Endometrial microvascular endothelial cells (primary cell): ENCODE data around the gene MOB1A. TPM values are rescaled to one million over a fixed set of nuclear protein-coding genes. Genes with fewer than 3 reads are reported as not detected.

Experiments
- in situ Hi-C: cut with HindIII; loops from 2 replicates; pipeline ENCODE4 v1.10.0; 2017; ENCODE audit warnings: low sequenced_read_pairs, low pct_unique_long_range_greater_than_20kb; ENCODE audit errors: inconsistent ontology term
- total RNA-seq: library from RNA; depleted of rRNA; stranded (reverse); fragments of >200 nt; gene quantifications from one replicate; pipeline ENCODE4 v1.2.3, GENCODE V29; 2015; ENCODE audit errors: inconsistent ontology term

The MOB1A gene
- total RNA-seq, 1 donor from 2014 or later = 117 TPM

DNA sequence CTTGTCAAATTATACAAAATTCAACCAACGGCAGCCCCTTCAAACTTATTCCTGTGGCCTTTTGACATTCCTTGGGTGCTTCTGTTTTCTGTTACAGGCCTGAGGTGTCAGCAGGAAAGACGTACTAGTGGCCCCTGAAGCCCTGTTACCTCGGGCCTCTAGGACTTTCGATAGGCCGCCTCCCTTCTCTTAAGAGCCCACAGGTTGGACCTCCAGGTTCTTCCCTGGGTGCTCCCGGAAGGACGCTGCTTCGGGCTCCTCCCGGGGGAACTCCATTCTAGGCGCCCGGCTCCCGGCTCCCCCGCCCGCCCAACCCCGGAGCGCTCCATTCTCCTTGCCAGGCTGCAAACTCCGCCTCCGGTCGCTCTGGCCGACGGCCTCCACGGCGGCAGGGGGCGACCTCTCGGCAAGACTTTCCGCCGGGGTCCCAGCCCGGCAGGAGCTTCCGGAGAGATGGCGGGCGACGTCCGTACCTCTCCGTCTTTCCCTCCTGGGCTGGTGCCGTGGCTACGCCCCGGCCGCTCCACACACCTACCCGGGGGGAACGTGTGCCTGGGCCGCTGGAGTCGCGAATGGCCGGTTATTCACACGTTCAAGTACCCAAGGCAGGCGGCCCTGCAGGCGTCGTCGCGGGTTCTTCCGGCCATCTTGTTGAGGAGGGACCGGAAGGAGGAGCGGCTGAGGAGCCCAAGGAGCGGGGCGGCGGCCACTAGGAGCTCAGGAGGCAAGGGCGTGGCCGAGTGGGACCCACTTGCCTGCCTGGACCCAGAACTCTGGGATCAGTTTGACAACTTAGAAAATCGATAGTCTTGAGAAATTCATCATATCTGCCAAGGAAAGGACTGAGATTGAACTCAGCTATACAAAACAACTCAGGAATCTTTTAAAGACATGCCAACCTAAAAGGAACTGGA, 58.5 kb downstream of the MOB1A start:
- in situ Hi-C loops = no loop called here

DNA sequence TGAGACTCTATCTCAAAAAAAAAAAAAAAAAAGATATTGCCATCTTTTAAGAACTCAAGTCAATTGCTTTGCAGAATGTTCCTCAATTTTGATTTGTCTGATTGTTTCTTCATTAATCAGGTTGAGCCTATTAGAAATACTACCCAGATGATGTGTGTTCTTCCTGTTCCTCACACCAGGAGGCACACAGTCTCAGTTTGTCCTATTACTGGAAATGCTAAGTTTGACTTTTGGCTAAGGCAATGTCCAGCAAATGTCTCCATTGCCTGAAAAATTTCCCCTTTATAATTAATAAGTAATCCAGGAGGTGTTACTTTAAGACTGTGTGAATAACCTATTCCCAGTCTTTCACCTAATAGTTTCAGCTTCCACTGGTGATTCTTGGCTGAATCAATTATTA, 59.3 kb downstream of the MOB1A start:
- in situ Hi-C loops = no loop called here

DNA sequence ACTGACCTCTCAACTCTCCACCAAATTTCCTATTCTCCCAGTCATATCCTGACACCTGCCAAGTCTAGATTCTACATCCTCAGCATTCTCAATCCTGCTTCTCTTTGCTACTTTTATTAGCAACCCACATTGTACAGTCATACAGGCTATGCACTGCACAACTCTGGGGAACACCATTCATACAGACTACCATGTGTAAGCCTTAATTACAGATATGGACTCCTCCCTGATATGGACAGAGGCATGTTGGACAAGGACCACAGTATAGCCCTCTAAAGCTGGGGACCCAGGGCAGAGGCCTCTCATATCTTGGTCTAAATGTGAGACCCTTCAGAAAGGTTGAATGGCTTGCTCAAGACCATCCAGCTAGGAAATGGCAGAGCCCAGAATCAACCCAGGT, 67.3 kb downstream of the MOB1A start:
- in situ Hi-C loops = no loop called here

DNA sequence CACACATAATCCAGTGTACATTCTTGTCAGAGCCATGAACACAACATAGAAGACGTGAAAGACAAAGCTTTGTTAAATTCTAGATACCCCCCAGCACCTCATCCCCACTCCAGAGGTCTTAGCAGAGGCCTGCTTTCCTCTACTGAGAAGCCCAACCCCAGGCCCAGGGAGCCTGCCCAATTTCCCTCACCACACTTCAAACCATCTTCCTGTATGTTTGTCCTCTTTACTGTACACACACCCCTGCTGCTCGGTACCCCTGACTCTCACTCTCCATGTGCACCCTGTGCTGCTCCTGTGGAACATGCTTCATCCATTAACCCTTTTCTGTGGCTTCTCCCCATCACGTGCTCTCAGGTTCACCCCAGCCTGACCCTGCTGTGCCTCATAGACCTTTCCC, 68.1 kb downstream of the MOB1A start:
- in situ Hi-C loops = no loop called here

DNA sequence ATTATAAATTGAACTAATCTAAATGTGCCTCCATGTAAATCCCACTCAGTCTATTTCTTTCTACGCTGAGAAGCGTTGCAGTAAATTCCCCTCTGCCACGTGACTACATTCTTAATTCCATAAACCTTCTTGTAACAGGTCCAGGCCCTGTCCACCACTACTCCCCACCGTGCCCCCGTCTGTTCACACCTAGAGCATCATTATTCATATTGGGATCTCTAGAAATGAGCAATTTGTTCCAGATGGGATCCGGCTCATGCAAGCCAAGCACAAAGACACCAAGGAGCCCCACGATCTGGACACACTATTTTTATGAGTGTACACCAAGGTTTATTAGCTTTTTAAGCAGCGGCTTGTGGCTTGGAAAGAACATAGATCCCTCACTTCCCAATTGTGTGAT, 69.1 kb downstream of the MOB1A start:
- in situ Hi-C loops = no loop called here

DNA sequence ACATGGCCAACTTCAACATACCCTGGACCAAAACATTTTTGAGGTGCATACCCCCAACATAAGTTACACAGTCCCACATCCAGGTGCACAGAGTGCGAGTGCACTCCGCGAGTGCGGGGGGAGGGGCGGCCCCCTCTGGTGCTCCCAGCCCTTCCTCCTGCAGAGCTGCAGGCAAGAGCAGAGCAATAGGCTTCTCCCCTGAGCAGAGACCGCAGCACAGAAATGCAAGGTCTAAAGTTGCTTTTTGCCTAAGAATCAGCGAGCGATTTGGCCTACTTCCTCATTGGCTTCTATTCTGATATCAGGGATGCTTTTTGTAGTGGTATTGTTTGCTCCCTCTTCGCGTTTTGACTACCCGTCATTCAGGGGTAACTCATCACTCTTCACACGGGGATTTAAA, 71.6 kb downstream of the MOB1A start:
- in situ Hi-C loops = no loop called here

DNA sequence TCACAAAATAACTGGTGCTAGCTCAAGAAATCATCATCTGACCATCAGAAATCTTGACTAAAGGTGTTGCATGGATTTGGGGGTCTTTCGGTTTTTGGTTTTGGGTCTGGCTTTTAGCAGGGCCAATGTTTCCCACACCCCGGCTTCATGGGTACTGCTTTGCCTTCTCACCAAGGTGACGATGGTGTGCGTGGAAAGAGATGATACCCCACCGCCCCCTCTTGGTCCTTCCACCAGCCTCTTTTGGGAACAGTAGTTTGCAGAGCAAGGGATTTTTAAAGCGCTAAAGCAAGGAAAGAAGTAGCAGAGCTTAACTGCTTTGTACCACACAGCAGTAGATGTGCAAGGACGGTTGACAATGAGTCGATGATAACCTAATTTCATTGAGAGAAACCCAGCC, 73.3 kb downstream of the MOB1A start:
- in situ Hi-C loops = no loop called here

DNA sequence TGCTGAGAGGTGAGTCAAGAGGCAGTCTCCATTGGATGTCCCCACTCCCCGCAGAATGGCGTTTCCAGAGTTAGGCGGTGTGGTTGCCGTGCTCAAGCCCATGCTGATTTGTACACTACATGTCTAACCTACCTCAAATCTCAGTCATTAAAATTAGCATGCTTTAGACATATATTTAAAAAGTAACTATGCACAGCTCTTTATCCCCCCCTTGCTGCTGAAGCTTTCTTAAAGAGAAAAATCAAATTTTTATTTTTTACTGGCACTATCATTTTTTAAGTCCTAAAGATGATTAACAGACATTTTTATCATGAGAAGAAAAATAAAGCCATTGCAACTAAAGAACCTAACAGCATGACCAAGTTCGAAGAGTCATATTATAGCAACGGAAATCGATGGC, 73.8 kb downstream of the MOB1A start:
- in situ Hi-C loops = no loop called here

DNA sequence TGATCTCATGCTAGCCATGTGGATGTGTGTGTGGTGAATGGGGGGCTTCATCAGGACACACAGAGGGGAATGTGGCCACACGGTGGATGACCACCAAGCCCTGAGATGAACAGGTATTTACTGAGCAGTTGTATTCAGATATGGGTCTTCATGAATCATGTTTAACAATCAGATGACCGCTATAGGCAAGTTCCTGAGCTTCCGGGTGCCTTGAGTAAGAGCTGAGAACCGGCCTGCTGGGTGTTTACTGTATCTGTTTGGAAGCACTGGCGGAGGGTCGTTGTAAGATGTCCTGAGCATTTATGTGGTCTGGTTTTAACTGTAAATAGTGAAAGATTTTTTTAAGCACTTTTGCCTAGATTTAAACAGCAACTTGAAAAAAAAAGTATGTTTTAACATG, 74.9 kb downstream of the MOB1A start:
- in situ Hi-C loops = no loop called here

Other genes with a start within 250 kb of the MOB1A start
- 3.3 TPM for gene TET3, start 194.0 kb downstream of the MOB1A start, total RNA-seq
- 81.4 TPM for gene BOLA3, start 31.0 kb downstream of the MOB1A start, total RNA-seq
- gene MTHFD2, start 19.7 kb upstream of the MOB1A start, total RNA-seq = 62.7 TPM
- gene SLC4A5, start 164.5 kb upstream of the MOB1A start, total RNA-seq = 0.37 TPM
- 121 TPM for gene DCTN1, start 201.4 kb upstream of the MOB1A start, total RNA-seq
- gene C2orf81, start 242.7 kb upstream of the MOB1A start, total RNA-seq = 0.46 TPM
- 28.4 TPM for gene WDR54, start 242.9 kb upstream of the MOB1A start, total RNA-seq